Measurements from ENCODE around the gene DMD.

DMD gene

GRCh38 chrX:31255310-31256033 lies 1955.9 kb downstream of the DMD start:
- no peak for DNase-seq

- DNase-seq: no peak
These were observed 1959.2 kb downstream of the DMD start for GRCh38 chrX:31252133-31252532.

- no peak for DNase-seq
These were observed 1960.0 kb downstream of the DMD start for GRCh38 chrX:31251336-31251735.

GRCh38 chrX:31245714-31246113 lies 1965.6 kb downstream of the DMD start:
- DNase-seq: no peak

- no peak for DNase-seq
These were observed 1967.5 kb downstream of the DMD start for GRCh38 chrX:31243804-31244203.

- DNase-seq: no peak
These were observed 1970.4 kb downstream of the DMD start for GRCh38 chrX:31240982-31241381.

- no peak for DNase-seq
These were observed 1974.2 kb downstream of the DMD start for GRCh38 chrX:31237189-31237588.

GRCh38 chrX:31236231-31236630 lies 1975.1 kb downstream of the DMD start:
- DNase-seq: no peak

- no peak for DNase-seq
These were observed 1977.3 kb downstream of the DMD start for GRCh38 chrX:31233941-31234496.

- DNase-seq: no peak
These were observed 1978.8 kb downstream of the DMD start for GRCh38 chrX:31232506-31232905.

- DNase-seq: no peak
These were observed 1982.4 kb downstream of the DMD start for GRCh38 chrX:31228909-31229308.

- no peak for DNase-seq
These were observed 1982.9 kb downstream of the DMD start for GRCh38 chrX:31228415-31228832.

GRCh38 chrX:31227250-31227649 lies 1984.1 kb downstream of the DMD start:
- DNase-seq: no peak

GRCh38 chrX:31225819-31226218 lies 1985.5 kb downstream of the DMD start:
- no peak for DNase-seq

GRCh38 chrX:31224381-31225012 lies 1986.9 kb downstream of the DMD start:
- DNase-seq: no peak

GRCh38 chrX:31223817-31224216 lies 1987.5 kb downstream of the DMD start:
- no peak for DNase-seq

- DNase-seq: no peak
These were observed 1988.4 kb downstream of the DMD start for GRCh38 chrX:31222946-31223345.

GRCh38 chrX:31219174-31219573 lies 1992.2 kb downstream of the DMD start:
- no peak for DNase-seq

GRCh38 chrX:31217084-31217483 lies 1994.3 kb downstream of the DMD start:
- DNase-seq: no peak

GRCh38 chrX:31215277-31215815 lies 1996.0 kb downstream of the DMD start:
- DNase-seq: no peak

- DNase-seq: no peak
These were observed 1997.4 kb downstream of the DMD start for GRCh38 chrX:31213941-31214340.

- no peak for DNase-seq
These were observed 1998.2 kb downstream of the DMD start for GRCh38 chrX:31212856-31213748.

GRCh38 chrX:31209005-31209628 lies 2002.2 kb downstream of the DMD start:
- DNase-seq: no peak
